Mucosa of stomach (tissue), 1 donor: Measurements from ENCODE around the gene PXDC1.

Source experiments
- H3K27me3 ChIP-seq: one replicate; pipeline ENCODE4 v1.7.0; 2013; ENCODE audit warnings: mild to moderate bottlenecking, low read length; ENCODE audit not compliant: control insufficient read depth, insufficient read depth
- H3K36me3 ChIP-seq: one replicate; pipeline ENCODE4 v1.7.0; 2013; ENCODE audit warnings: low read length; ENCODE audit not compliant: control insufficient read depth, insufficient read depth
- H3K4me1 ChIP-seq: one replicate; pipeline ENCODE4 v1.7.0; 2013; ENCODE audit warnings: mild to moderate bottlenecking, low read length; ENCODE audit not compliant: control insufficient read depth, insufficient read depth
- H3K4me3 ChIP-seq: one replicate; pipeline ENCODE4 v1.7.0; 2013; ENCODE audit warnings: low read length
- H3K9ac ChIP-seq: one replicate; pipeline ENCODE4 v1.7.0; 2013; ENCODE audit warnings: mild to moderate bottlenecking, low read length, moderate library complexity
- H3K9me3 ChIP-seq: one replicate; pipeline ENCODE4 v1.7.0; 2013; ENCODE audit warnings: mild to moderate bottlenecking, low read length, moderate library complexity; ENCODE audit not compliant: control insufficient read depth
- donor health status: Pancreatic carcinoma.

Gene PXDC1

GRCh38 chr6:3719462-3720308 is 31.8 kb downstream of the PXDC1 start:
- Histone ChIP-seq H3K9me3 (no peaks in the 10 kb centered on the region), H3K4me1 (peaks cover 22% of the 10 kb centered on the region), H3K36me3 (peaks cover under 1% of the 10 kb centered on the region), H3K9ac (no peak overlapping the region), H3K4me3 (no peak overlapping the region), H3K27me3 (no peaks in the 10 kb centered on the region)

GRCh38 chr6:3718407-3718806 is 33.1 kb downstream of the PXDC1 start:
- Histone ChIP-seq H3K9me3 (no peaks in the 10 kb centered on the region), H3K27me3 (no peaks in the 10 kb centered on the region), H3K9ac (no peak overlapping the region), H3K4me3 (no peak overlapping the region), H3K36me3 (no peaks in the 10 kb centered on the region), H3K4me1 (peaks cover 22% of the 10 kb centered on the region)

GRCh38 chr6:3715285-3715684 is 36.2 kb downstream of the PXDC1 start:
- no peaks in the 10 kb centered on the region for H3K27me3 ChIP-seq
- H3K4me1 ChIP-seq: peaks cover 15% of the 10 kb centered on the region
- H3K9me3 ChIP-seq: no peaks in the 10 kb centered on the region
- no peak overlapping the region for H3K4me3 ChIP-seq
- no peak overlapping the region for H3K9ac ChIP-seq
- no peaks in the 10 kb centered on the region for H3K36me3 ChIP-seq

- Histone ChIP-seq H3K36me3 (no peaks in the 10 kb centered on the region), H3K4me3 (no peak overlapping the region), H3K9me3 (no peaks in the 10 kb centered on the region)
These were observed 36.7 kb downstream of the PXDC1 start for GRCh38 chr6:3714768-3715167.

GRCh38 chr6:3714111-3714510 is 37.4 kb downstream of the PXDC1 start:
- Histone ChIP-seq H3K4me1 (peaks cover 15% of the 10 kb centered on the region), H3K27me3 (no peaks in the 10 kb centered on the region), H3K4me3 (no peak overlapping the region), H3K9me3 (no peaks in the 10 kb centered on the region), H3K9ac (no peak overlapping the region), H3K36me3 (no peaks in the 10 kb centered on the region)

More at GRCh38 chr6:3714768-3715167, 36.7 kb downstream of the PXDC1 start:
- Histone ChIP-seq H3K4me1 (peaks cover 15% of the 10 kb centered on the region), H3K9ac (no peak overlapping the region), H3K27me3 (no peaks in the 10 kb centered on the region)

GRCh38 chr6:3712827-3713665 is 38.5 kb downstream of the PXDC1 start:
- H3K4me1 ChIP-seq: peaks cover 15% of the 10 kb centered on the region
- no peak overlapping the region for H3K9ac ChIP-seq
- H3K27me3 ChIP-seq: no peaks in the 10 kb centered on the region
- H3K4me3 ChIP-seq: no peak overlapping the region
- no peaks in the 10 kb centered on the region for H3K9me3 ChIP-seq
- H3K36me3 ChIP-seq: no peaks in the 10 kb centered on the region

- H3K4me1 ChIP-seq: peaks cover 15% of the 10 kb centered on the region
- H3K36me3 ChIP-seq: no peaks in the 10 kb centered on the region
- no peak overlapping the region for H3K4me3 ChIP-seq
- no peaks in the 10 kb centered on the region for H3K27me3 ChIP-seq
- no peak overlapping the region for H3K9ac ChIP-seq
- H3K9me3 ChIP-seq: no peaks in the 10 kb centered on the region
These were observed 39.7 kb downstream of the PXDC1 start for GRCh38 chr6:3711776-3712175.

GRCh38 chr6:3710403-3710802 is 41.1 kb downstream of the PXDC1 start:
- Histone ChIP-seq H3K4me1 (peaks cover 15% of the 10 kb centered on the region), H3K36me3 (no peaks in the 10 kb centered on the region), H3K27me3 (no peaks in the 10 kb centered on the region), H3K4me3 (no peak overlapping the region), H3K9ac (no peak overlapping the region), H3K9me3 (no peaks in the 10 kb centered on the region)

- H3K4me1 ChIP-seq: peaks cover 12% of the 10 kb centered on the region
- no peaks in the 10 kb centered on the region for H3K9me3 ChIP-seq
- no peak overlapping the region for H3K4me3 ChIP-seq
- H3K36me3 ChIP-seq: no peaks in the 10 kb centered on the region
- H3K9ac ChIP-seq: no peak overlapping the region
- H3K27me3 ChIP-seq: no peaks in the 10 kb centered on the region
These were observed 43.0 kb downstream of the PXDC1 start for GRCh38 chr6:3708540-3708939.

GRCh38 chr6:3707751-3708412 is 43.6 kb downstream of the PXDC1 start:
- Histone ChIP-seq H3K4me3 (no peak overlapping the region), H3K27me3 (no peaks in the 10 kb centered on the region), H3K36me3 (no peaks in the 10 kb centered on the region), H3K9me3 (no peaks in the 10 kb centered on the region), H3K4me1 (peaks cover 5% of the 10 kb centered on the region), H3K9ac (no peak overlapping the region)

GRCh38 chr6:3707024-3707423 is 44.5 kb downstream of the PXDC1 start:
- Histone ChIP-seq H3K36me3 (no peaks in the 10 kb centered on the region), H3K4me1 (no peaks in the 10 kb centered on the region), H3K27me3 (no peaks in the 10 kb centered on the region), H3K4me3 (no peak overlapping the region), H3K9ac (no peak overlapping the region), H3K9me3 (no peaks in the 10 kb centered on the region)

GRCh38 chr6:3706547-3706946 is 45.0 kb downstream of the PXDC1 start:
- no peak overlapping the region for H3K9ac ChIP-seq

More at GRCh38 chr6:3706547-3706946, 45.0 kb downstream of the PXDC1 start:
- Histone ChIP-seq H3K36me3 (no peaks in the 10 kb centered on the region), H3K9me3 (no peaks in the 10 kb centered on the region), H3K4me1 (no peaks in the 10 kb centered on the region), H3K4me3 (no peak overlapping the region), H3K27me3 (no peaks in the 10 kb centered on the region)
